Stimulated activated CD4-positive, alpha-beta T cell treated with anti-CD3 and anti-CD28 coated beads, Interleukin-1b, Interleukin-23, amount 100 ng/mL, for 24 hours (primary cell): ENCODE data around the gene NRP2.

Source experiments
- DNase-seq, 4 experiments: peaks; one replicate each; pipeline ENCODE4 v3.0.0-alpha.2; 2020; ENCODE audit warnings: low read depth in 4 of 4, low spot score in 1 of 4

Gene NRP2

GRCh38 chr2:205800773-205801172, 118.5 kb downstream of the NRP2 start:
- no peak for DNase-seq

GRCh38 chr2:205802065-205802464, 119.8 kb downstream of the NRP2 start:
- no peak for DNase-seq

GRCh38 chr2:205802941-205803340, 120.6 kb downstream of the NRP2 start:
- no peak for DNase-seq

- no peak for DNase-seq
Measured at GRCh38 chr2:205803500-205803899, 121.2 kb downstream of the NRP2 start.

- no peak for DNase-seq
Measured at GRCh38 chr2:205805136-205805535, 122.8 kb downstream of the NRP2 start.

- no peak for DNase-seq
Measured at GRCh38 chr2:205806143-205806905, 124.0 kb downstream of the NRP2 start.

- DNase-seq, result no peak
Measured at GRCh38 chr2:205807229-205807628, 124.9 kb downstream of the NRP2 start.

- DNase-seq, result no peak
Measured at GRCh38 chr2:205807758-205808157, 125.5 kb downstream of the NRP2 start.

- DNase-seq, result no peak
Measured at GRCh38 chr2:205808486-205809121, 126.3 kb downstream of the NRP2 start.

- DNase-seq, result no peak
Measured at GRCh38 chr2:205811387-205811786, 129.1 kb downstream of the NRP2 start.

- DNase-seq, result no peak
Measured at GRCh38 chr2:205814039-205814364, 131.7 kb downstream of the NRP2 start.

GRCh38 chr2:205815673-205816072, 133.4 kb downstream of the NRP2 start:
- DNase-seq, result no peak

GRCh38 chr2:205816268-205816667, 134.0 kb downstream of the NRP2 start:
- no peak for DNase-seq

GRCh38 chr2:205822579-205822978, 140.3 kb downstream of the NRP2 start:
- DNase-seq, result no peak

GRCh38 chr2:205827809-205828365, 145.6 kb downstream of the NRP2 start:
- no peak for DNase-seq

- no peak for DNase-seq
Measured at GRCh38 chr2:205833864-205834263, 151.6 kb downstream of the NRP2 start.

GRCh38 chr2:205834796-205835195, 152.5 kb downstream of the NRP2 start:
- no peak for DNase-seq

GRCh38 chr2:205835251-205835791, 153.0 kb downstream of the NRP2 start:
- no peak for DNase-seq

- no peak for DNase-seq
Measured at GRCh38 chr2:205835923-205836322, 153.6 kb downstream of the NRP2 start.

- no peak for DNase-seq
Measured at GRCh38 chr2:205836477-205837221, 154.3 kb downstream of the NRP2 start.

GRCh38 chr2:205837663-205838062, 155.4 kb downstream of the NRP2 start:
- no peak for DNase-seq

GRCh38 chr2:205845446-205845845, 163.1 kb downstream of the NRP2 start:
- no peak for DNase-seq
